Uterus (tissue), 2 donors: ENCODE results near the gene AUTS2.

ENCODE experiments used
- CTCF ChIP-seq, 4 experiments: fragments of 200-600 bp in 2 of 4; fragments of 450-650 bp in 2 of 4; sonication (generic) in 2 of 4; IDR thresholded peaks; one replicate each; pipeline ENCODE4 v1.5.1; 2016 to 2019; ENCODE audit warnings: antibody characterized with exemption in 4 of 4, mild to moderate bottlenecking in 2 of 4, moderate library complexity in 1 of 4
- POLR2A ChIP-seq, 2 donors: fragments of 450-650 bp; IDR thresholded peaks; one replicate each; pipeline ENCODE4 v1.6.1; 2016; ENCODE audit warnings: antibody characterized with exemption in 2 of 2, mild to moderate bottlenecking in 1 of 2, moderate library complexity in 1 of 2

DNA sequence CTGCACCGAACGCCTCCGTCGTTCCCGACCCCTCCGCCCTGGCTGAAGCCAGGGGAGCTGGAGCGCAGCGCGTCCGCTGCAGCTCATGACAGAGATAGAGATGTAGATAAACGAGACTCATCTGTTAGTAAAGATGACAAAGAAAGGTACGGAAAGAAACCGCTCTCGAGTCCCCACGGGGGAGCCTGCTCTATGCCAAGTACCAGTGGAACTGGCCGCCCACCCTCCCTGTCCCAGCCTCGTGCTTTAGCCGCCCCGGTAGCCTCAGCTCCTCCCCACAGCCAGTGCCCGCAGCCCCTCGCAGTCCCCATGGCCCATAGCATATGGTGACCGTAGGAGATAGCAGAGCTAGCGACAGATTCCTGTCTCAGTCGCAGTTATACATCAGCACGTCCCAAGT, 1189.0 kb downstream of the AUTS2 start:
- TF ChIP-seq CTCF (IDR thresholded peaks at IDR 0.05) = no peak
- TF ChIP-seq POLR2A (IDR thresholded peaks at IDR 0.05) = no peak
